HepG2 (cell line): Measurements from ENCODE around the gene OTP. TPM values are rescaled to one million over a fixed set of nuclear protein-coding genes. Genes with fewer than 3 reads are reported as not detected.

Experiments used
- ARNT ChIP-seq: fragments of 450-650 bp; IDR thresholded peaks from 2 replicates; pipeline ENCODE4 v1.6.1; 2017
- CEBPB ChIP-seq: IDR thresholded peaks from 2 replicates; pipeline ENCODE4 v1.6.1; 2011; ENCODE audit warnings: low read depth, low read length, improper control_type of control experiment, borderline replicate concordance
- ELK4 ChIP-seq: sonication (generic); formaldehyde crosslinking; IDR thresholded peaks from 2 replicates; pipeline ENCODE4 v1.9.0; 2021; ENCODE audit warnings: missing genetic modification reagents, borderline replicate concordance
- KDM5B ChIP-seq: sonication (generic); formaldehyde crosslinking; IDR thresholded peaks from 2 replicates; pipeline ENCODE4 v1.4.0; 2020; ENCODE audit warnings: missing genetic modification reagents, mild to moderate bottlenecking, borderline replicate concordance
- KLF12 ChIP-seq: sonication (generic); formaldehyde crosslinking; IDR thresholded peaks from 2 replicates; pipeline ENCODE4 v1.4.0; 2020; ENCODE audit warnings: missing genetic modification reagents, borderline replicate concordance
- MAF1 ChIP-seq: sonication (generic); formaldehyde crosslinking; IDR thresholded peaks from 2 replicates; pipeline ENCODE4 v1.5.0; 2020; ENCODE audit warnings: missing genetic modification reagents, borderline replicate concordance
- PAF1 ChIP-seq: IDR thresholded peaks from 2 replicates; pipeline ENCODE4 v1.6.1; 2016; ENCODE audit warnings: missing genetic modification reagents, missing compliant biosample characterization
- PHF5A ChIP-seq: IDR thresholded peaks from one replicate; pipeline ENCODE4 v1.6.1; 2018; ENCODE audit warnings: low read depth, missing genetic modification reagents; ENCODE audit not compliant: unreplicated experiment
- RBM39 ChIP-seq: fragments of 200-400 bp; formaldehyde crosslinking; IDR thresholded peaks from one replicate; pipeline ENCODE4 v1.6.1; 2018; ENCODE audit warnings: antibody characterized with exemption, mild to moderate bottlenecking, low read depth, low read length; ENCODE audit not compliant: poor library complexity, severe bottlenecking
- SMAD9 ChIP-seq: sonication (generic); formaldehyde crosslinking; IDR thresholded peaks from 2 replicates; pipeline ENCODE4 v1.5.1; 2020; ENCODE audit warnings: mild to moderate bottlenecking, missing genetic modification reagents
- SNAPC5 ChIP-seq: sonication (generic); formaldehyde crosslinking; IDR thresholded peaks from 2 replicates; pipeline ENCODE4 v1.8.1; 2023; ENCODE audit warnings: mild to moderate bottlenecking, missing genetic modification reagents, borderline replicate concordance
- U2AF2 ChIP-seq: fragments of 200-400 bp; formaldehyde crosslinking; IDR thresholded peaks from 2 replicates; pipeline ENCODE4 v1.6.1; 2017; ENCODE audit warnings: low read depth, mild to moderate bottlenecking, low read length
- ZMYM2 ChIP-seq: sonication (generic); formaldehyde crosslinking; IDR thresholded peaks from 2 replicates; pipeline ENCODE4 v1.8.0; 2022; ENCODE audit warnings: mild to moderate bottlenecking, missing genetic modification reagents
- ZNF234 ChIP-seq: sonication (generic); formaldehyde crosslinking; conservative IDR thresholded peaks from 2 replicates; pipeline ENCODE4 v1.5.1; 2020; ENCODE audit warnings: mild to moderate bottlenecking, missing genetic modification reagents
- ZNF367 ChIP-seq: sonication (generic); formaldehyde crosslinking; IDR thresholded peaks from 2 replicates; pipeline ENCODE4 v1.4.0; 2020; ENCODE audit warnings: missing genetic modification reagents, borderline replicate concordance
- ZNF563 ChIP-seq: sonication (generic); formaldehyde crosslinking; IDR thresholded peaks from 2 replicates; pipeline ENCODE4 v1.8.0; 2022; ENCODE audit warnings: mild to moderate bottlenecking, moderate library complexity, missing genetic modification reagents
- ZNF687 ChIP-seq: sonication (generic); formaldehyde crosslinking; IDR thresholded peaks from 2 replicates; pipeline ENCODE4 v1.5.1; 2020; ENCODE audit warnings: mild to moderate bottlenecking, missing genetic modification reagents, moderate library complexity
- ZNF777 ChIP-seq: sonication (generic); formaldehyde crosslinking; IDR thresholded peaks from 2 replicates; pipeline ENCODE4 v1.4.0; 2020; ENCODE audit warnings: missing genetic modification reagents
- ZNF782 ChIP-seq: sonication (generic); formaldehyde crosslinking; IDR thresholded peaks from 2 replicates; pipeline ENCODE4 v1.4.0; 2020; ENCODE audit warnings: missing genetic modification reagents, mild to moderate bottlenecking, borderline replicate concordance
- polyA plus RNA-seq, 8 experiments: library from polyadenylated mRNA; depleted of rRNA in 3 of 8; stranded (reverse) in 7 of 8; unstranded in 1 of 8; fragments of >200 nt; fragmentation: Illumina TruSeq in 4 of 8; extraction: Trizol in 4 of 8; gene quantifications; 2 replicates each; pipeline versions ENCODE4 v1.2.1 to v1.2.3, GENCODE V29; 2011 to 2016; ENCODE audit warnings: low read depth in 4 of 8, missing spikeins in 1 of 8, mixed read lengths in 1 of 8; ENCODE audit not compliant: insufficient read depth in 1 of 8
- total RNA-seq, 5 experiments: library from RNA; depleted of rRNA; stranded (reverse); fragments of >200 nt; fragmentation: Illumina TruSeq; extraction: Trizol; gene quantifications; 2 replicates each; pipeline ENCODE4 v1.2.3, GENCODE V29; 2016; ENCODE audit warnings: low read depth in 1 of 5

The OTP gene
- total and polyA plus RNA-seq, 2 of the 13 experiments (the other 11 are each of a cell fraction or from before 2014, with no cell fraction given) = not detected

- peak; percentile 92 for TF ChIP-seq ZNF777 (CRISPR knock-in tag)
- no peak for TF ChIP-seq SMAD9 (CRISPR knock-in tag)
- TF ChIP-seq PAF1 = no peak
- no peak for TF ChIP-seq PHF5A
- TF ChIP-seq MAF1 (CRISPR knock-in tag) = no peak
- no peak for TF ChIP-seq ELK4 (CRISPR knock-in tag)
- no peak for TF ChIP-seq ZNF563 (CRISPR knock-in tag)
- no peak for TF ChIP-seq KLF12
- no peak for TF ChIP-seq ZMYM2 (CRISPR knock-in tag)
- TF ChIP-seq ARNT = no peak
- peak; percentile 29; the same call in 1 of the 2 replicates for TF ChIP-seq KDM5B (CRISPR knock-in tag)
- no peak for TF ChIP-seq ZNF782 (CRISPR knock-in tag)
- no peak for TF ChIP-seq ZNF234 (CRISPR knock-in tag)
- TF ChIP-seq SNAPC5 = no peak
- TF ChIP-seq ZNF367 (CRISPR knock-in tag) = no peak
- TF ChIP-seq ZNF687 (CRISPR knock-in tag) = peak; percentile 77
- no peak for TF ChIP-seq CEBPB
- TF ChIP-seq RBM39 = peak; percentile 19
- no peak for TF ChIP-seq U2AF2
Measured at GRCh38 chr5:77630114-77630680, 8.3 kb downstream of the OTP start (continued).
